ENCODE measurements around the gene FGD2.

FGD2 gene, protein sequence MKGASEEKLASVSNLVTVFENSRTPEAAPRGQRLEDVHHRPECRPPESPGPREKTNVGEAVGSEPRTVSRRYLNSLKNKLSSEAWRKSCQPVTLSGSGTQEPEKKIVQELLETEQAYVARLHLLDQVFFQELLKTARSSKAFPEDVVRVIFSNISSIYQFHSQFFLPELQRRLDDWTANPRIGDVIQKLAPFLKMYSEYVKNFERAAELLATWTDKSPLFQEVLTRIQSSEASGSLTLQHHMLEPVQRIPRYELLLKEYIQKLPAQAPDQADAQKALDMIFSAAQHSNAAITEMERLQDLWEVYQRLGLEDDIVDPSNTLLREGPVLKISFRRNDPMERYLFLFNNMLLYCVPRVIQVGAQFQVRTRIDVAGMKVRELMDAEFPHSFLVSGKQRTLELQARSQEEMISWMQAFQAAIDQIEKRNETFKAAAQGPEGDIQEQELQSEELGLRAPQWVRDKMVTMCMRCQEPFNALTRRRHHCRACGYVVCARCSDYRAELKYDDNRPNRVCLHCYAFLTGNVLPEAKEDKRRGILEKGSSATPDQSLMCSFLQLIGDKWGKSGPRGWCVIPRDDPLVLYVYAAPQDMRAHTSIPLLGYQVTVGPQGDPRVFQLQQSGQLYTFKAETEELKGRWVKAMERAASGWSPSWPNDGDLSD

DNA sequence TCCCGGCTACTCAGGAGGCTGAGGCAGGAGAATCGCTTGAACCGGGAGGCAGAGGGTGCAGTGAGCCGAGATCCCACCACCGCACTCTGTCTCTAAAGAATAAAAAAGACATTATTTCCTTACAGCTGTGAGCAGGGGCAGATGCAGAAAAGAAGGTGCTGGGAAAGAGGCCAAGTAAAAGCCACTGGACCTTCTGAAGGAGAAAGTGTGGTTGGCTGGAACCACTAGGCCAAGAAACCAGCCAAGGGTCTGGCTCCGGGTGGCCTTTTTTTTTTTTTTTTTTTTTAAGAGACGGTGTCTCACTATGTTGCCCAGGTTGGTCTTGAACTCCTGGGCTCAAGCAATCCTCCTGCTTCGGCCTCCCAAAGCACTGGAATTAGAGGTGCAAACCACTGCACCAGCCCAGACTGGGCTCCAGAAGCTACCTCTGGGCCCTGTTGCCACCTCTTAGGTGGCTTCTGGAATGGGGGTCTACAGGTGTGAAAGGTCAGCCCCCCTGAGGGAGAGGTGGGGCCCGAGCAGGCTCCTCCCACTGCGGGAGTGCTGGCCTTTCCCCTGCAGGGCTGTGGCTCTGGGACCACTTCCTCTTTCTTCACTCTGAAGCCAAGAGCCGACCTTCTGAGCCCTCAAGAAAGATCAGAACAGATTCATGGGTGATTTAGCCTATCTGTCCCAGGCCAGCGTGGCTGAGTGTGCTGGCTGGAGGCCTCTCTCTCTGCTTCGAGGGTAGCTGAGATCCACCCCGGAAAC, at the start of gene FGD2:
Gene FGD2, plus strand, starts transcription at position 595 of the 750 bp plus-strand sequence. CDS start 163 bp downstream, outside the sequence.
- DNase-seq, result peak; percentile 29 to 74

DNA sequence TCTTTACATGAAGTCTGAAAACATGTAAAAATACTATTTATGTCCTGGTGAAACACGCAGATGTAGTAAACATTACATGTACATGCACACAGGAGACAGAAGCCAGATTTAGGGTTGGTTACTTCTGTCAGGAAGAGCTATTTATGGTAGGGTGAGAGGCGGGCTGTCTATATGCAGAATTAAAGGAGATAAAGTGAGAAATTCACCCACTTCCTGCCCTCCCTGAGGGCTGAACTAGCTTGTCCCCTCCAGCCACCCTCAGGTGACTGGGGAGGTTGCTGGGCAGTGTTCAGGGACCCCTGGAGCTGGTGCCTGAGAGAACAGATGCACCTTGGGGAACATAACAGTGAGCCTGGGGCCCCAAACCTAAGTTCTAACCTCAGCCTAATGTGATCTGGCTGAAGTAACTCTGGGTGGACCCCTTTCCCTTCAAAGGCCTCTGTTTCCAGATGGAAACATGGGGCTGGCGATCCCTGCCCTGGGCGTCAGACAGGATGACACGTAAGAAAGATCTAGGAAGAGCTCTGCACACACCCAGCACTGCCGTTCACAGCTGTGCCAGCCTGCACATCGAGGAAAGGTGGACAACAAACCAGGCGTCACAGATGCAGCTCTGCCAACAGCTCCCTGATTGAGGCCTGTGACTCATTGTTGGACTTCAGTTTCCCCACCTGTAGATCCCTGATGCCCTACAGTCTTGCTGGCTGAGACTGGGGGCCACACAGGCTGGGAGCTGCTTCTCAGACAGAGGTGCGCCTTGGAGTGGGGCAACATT, 49.6 kb upstream of the FGD2 start:
- no peak for DNase-seq

DNA sequence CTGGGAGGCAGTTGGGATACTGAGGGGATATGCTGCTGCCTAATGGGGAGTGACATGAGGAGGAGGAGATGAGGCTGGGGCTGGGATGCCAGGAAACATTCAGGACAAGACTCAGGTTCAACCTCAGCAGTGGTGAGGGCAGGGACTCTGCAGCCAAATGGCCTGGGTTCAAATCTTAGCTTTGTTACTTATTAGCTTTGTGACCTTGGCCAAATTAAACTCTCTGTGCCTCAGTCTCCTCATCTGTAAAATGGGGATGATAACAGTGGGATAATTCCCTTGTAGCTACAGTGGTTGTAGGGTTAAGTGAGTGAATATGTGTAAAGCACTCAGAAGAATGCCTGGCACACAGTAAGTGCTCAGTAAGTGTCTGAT, 49.0 kb upstream of the FGD2 start:
- DNase-seq, result no peak

DNA sequence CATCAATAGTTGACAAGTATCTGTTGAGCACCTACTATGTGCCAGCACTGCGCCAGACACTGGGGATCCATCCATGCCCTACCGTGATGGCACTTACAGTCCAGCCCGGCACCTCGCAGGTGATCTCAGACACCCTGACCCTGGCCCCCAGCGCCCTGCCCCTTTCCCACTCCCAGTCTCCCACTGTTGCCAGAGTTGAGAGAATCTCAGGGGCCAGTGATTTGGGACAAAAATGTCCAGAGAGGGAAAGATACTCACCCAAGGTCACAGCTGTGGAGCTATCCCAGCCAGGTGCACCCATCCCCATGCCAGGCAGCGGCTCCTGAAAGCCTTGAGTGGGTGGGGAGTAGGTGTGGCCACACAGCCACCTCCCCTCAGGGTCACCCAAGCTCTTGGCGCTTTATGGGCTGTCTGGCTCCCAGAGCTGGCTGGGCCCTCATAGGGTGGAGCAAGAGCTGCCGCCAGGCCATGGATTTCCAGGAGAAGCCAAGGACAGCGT, 47.6 kb upstream of the FGD2 start:
- no peak for DNase-seq

DNA sequence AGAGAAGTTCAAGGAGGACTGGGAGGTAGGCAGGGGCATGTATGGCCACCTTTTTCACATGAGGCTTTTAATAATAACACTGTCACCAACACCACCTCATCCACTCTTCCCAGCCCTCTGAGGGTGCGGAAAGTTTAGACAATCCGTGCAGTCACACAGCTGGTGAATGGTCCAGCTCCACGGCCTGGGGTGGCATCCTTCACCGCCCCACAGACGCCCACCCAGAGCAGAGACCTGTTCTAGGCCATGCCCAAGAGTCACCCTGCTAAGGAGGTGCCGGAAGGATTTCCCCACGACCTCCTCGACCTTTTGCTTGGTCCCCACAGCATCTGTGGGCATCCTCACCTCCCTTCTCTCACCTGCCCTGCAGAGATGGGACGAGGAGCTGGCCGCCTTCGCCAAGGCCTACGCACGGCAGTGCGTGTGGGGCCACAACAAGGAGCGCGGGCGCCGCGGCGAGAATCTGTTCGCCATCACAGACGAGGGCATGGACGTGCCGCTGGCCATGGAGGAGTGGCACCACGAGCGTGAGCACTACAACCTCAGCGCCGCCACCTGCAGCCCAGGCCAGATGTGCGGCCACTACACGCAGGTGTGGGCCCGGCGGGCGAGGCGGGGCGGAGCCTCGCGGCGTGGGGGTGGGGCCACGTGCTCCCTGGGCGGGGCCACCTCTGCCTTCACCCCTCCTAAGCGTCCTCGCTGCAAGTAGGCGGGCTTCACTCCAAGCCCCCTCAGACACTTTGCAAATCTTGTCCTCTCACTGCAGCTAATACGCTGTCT, 46.5 kb upstream of the FGD2 start:
- DNase-seq, result no peak

DNA sequence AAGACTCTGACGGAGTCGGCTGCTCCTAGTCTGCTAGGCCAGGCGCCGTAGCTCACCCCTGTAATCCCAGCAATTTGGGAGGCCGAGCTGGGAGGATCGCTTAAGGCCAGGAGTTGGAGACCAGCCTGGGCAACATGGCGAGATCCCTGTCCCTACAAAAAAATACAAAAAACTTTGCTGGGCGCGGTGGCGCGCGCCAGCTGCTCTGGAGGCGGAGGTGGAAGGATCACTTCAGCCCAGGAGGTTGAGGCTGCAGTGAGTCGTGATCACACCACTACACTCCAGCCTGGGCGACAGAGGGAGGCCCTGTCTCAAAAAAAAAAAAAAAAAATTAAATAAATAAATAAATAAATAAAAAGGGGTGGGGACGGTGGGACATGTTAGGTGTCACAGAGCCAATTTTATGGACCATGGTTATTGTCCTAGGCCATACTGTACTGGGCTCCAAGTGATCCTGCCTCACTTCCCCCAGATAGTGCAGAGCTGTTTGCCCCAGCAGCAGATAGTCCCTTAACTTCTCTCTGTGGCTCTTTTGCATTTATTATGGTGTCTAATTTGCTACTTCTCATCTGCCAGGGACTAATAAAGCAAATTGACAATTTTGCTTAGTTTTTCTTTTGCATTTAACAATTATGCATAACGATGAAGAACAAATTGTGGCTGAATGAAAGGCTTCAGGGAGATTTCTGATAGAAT, 45.8 kb upstream of the FGD2 start:
- no peak for DNase-seq

DNA sequence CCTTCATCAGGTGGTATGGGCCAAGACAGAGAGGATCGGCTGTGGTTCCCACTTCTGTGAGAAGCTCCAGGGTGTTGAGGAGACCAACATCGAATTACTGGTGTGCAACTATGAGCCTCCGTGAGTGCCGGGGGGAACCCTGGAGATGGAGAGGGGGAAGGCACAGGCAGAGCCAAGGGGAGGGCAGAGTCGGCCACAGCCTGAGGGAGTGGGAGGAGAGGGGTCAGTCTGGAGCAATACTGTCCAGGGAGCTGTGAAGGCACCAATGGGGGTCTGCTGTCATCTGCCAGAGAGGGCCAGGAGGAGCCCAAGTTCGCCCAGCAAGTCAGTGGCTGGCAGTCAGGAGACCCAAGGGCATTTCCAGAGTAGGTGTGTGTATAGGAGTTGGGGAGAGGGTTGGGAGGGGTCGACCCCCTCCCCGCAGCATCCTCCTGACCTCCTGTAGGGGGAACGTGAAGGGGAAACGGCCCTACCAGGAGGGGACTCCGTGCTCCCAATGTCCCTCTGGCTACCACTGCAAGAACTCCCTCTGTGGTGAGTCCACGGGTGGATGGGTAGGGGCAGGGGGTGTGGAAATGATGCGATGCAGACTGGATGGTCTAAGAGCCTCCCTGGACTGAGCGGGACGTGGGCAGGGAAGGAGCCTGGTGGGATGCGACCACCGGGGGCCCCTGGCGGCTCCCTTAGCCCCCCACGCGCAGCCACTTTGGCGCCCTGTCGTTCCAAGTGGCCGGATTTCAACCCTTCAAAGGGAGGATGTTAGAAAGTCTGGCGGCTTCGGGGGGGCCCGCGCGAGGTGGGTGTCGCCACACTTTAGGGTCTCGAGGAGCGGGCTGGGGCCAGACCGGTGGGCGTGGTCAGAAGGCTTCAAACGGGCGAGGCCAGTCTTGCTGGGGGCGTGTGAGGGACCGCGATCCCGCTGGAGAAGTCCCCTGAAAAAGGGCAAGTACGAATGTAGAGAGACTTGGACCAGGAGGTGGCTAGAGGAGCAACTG, 43.7 kb upstream of the FGD2 start:
- DNase-seq, result no peak

DNA sequence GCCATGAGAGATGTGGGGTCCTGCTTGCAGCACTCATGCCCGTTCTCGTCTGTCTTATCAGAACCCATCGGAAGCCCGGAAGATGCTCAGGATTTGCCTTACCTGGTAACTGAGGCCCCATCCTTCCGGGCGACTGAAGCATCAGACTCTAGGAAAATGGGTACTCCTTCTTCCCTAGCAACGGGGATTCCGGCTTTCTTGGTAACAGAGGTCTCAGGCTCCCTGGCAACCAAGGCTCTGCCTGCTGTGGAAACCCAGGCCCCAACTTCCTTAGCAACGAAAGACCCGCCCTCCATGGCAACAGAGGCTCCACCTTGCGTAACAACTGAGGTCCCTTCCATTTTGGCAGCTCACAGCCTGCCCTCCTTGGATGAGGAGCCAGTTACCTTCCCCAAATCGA, 42.6 kb upstream of the FGD2 start:
- DNase-seq, result peak; percentile 89 to 91

DNA sequence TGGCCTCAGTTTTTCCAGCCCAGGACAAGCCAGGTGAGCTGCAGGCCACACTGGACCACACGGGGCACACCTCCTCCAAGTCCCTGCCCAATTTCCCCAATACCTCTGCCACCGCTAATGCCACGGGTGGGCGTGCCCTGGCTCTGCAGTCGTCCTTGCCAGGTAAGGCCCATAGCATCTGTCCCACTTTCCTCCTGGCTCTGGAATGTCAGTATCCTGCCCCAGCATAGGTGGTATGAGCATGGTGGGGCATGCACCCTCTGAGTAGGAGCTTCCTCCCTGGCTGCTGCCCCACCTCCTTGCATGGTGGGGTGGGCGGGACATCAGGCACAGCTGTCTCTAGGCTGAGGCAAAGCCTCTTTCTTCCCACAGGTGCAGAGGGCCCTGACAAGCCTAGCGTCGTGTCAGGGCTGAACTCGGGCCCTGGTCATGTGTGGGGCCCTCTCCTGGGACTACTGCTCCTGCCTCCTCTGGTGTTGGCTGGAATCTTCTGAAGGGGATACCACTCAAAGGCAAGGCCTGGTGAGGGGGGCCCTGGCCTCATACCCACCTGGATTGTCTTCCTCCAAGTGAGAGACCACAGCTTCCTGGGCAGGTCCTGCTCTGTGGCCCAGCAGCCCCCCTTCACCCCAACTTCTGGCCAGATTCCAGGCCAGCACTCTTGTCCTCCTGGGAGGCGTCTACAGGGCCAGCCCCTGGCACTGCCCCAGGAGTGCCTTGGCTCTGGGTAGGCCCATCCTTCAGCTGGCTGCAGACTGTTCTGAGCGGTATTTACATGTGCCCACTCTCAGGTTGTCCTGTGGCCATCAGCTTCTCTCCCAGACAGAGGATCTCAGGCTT, 41.8 kb upstream of the FGD2 start:
- DNase-seq, result peak; percentile 35 to 67

DNA sequence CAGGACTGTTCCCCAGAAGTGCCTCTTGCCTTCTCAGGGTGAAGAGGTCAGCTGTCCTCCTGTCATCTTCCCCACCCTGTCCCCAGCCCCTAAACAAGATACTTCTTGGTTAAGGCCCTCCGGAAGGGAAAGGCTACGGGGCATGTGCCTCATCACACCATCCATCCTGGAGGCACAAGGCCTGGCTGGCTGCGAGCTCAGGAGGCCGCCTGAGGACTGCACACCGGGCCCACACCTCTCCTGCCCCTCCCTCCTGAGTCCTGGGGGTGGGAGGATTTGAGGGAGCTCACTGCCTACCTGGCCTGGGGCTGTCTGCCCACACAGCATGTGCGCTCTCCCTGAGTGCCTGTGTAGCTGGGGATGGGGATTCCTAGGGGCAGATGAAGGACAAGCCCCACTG, 41.1 kb upstream of the FGD2 start:
- no peak for DNase-seq

DNA sequence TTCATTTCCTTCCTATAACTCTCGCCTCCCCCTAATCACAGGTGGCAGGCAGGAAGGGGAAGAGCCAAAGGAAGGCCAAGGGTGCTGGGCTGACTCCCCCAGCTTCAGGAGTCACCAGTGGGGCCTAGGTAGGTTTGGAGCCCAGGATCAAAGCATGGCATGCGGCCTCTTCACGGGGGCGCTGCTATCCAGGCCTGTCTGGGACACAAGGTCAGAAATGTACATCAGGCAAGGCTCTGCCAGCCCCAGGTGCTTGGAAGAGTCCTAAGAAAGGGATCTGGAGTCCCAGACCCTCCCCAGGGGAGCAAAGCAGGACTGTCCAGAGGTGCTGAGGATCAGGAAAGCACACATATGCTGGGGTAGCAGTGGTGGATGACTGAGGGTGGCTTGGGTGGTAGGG, 40.5 kb upstream of the FGD2 start:
- no peak for DNase-seq

DNA sequence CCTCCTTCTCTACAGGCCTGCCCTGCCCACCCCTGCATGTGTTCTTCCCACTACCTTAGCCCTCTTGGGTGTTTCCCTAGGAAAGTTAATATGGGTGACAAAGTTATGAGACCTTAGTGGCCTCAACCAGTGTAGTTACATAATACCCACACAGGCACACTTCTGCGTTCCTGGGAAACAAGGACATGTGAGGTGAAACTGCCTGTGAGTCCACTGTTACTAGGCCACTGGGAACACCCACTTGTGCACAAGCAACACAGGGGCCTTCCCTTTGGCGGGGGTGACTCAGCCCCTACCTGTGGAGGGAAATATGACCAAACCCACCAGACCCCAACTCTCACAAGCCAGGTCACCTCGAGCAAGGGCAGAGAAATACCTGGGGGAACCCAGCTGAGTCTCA, 38.2 kb upstream of the FGD2 start:
- DNase-seq, result no peak

DNA sequence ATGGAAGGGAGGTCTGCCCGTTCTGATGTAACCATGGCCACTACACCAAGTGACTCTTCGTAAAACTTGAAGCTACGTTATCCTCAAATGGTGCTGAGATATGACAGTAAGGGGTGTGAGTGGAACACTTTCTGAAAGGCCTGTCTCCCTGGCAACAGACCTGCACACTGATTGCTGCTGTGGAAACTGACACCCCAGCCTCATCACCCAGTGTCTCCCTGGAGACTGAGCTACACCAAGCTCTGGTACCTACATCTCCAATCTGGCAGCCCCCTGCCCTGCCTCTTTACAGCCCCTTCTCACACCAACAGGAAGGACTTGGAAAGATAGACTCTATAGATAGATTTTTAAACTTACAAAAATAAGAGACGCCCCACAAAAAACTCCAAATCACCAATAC, 37.7 kb upstream of the FGD2 start:
- DNase-seq, result no peak

DNA sequence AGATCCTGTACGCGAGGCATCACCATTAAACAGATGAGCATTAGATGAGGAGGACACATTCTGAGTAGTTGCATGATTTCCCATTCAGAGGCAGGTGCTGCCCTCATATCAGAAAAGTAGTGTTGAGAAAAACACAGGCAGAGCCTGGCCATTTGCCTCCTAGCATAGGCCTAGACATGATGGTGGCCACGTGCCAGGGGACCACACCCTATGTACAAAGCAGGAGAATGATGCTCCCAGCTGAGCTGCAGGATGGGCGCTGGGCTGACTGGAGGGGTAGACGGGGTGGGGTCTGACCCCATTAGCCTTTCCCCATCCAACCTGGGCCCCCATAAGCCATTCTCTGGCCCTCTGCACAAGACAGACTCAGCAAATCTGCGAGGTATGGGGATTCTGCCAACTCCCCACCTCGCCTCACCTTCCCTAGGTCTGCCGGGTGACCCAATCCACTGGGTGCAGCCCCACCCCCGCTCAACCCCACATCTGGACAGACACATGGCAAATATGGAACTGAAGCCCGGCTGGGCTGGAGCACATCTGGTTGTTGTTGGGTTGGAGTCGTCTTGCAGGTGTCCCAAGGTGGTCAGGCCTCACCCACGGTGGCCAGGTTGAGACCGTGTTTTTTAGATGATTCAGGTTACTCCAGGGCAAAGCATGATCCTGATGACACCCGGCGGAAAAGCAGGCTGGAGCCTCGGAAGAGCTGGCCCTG, 37.0 kb upstream of the FGD2 start:
- DNase-seq, result no peak

DNA sequence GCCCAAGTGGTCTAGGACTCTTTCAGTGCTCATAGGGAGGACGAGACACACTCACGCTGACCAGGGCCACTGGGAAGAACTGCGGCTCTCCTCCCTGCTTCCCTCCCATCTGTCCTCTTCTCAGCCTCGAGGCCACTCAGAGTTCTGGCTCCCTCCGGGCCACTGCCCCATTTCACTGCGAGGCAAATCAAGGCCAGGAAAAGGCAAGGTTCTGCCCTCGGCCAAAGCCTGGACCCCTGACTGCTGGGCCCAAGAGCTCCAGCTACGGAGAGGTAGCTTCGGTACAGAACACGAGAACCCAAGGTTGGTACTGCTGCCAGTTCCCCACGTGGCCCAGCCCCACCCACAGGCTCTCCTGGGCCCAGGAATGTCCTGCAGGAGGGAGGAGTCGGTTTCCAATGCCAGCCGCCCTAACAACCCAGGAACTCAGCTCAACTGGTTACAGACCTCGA, 36.2 kb upstream of the FGD2 start:
- DNase-seq, result no peak

DNA sequence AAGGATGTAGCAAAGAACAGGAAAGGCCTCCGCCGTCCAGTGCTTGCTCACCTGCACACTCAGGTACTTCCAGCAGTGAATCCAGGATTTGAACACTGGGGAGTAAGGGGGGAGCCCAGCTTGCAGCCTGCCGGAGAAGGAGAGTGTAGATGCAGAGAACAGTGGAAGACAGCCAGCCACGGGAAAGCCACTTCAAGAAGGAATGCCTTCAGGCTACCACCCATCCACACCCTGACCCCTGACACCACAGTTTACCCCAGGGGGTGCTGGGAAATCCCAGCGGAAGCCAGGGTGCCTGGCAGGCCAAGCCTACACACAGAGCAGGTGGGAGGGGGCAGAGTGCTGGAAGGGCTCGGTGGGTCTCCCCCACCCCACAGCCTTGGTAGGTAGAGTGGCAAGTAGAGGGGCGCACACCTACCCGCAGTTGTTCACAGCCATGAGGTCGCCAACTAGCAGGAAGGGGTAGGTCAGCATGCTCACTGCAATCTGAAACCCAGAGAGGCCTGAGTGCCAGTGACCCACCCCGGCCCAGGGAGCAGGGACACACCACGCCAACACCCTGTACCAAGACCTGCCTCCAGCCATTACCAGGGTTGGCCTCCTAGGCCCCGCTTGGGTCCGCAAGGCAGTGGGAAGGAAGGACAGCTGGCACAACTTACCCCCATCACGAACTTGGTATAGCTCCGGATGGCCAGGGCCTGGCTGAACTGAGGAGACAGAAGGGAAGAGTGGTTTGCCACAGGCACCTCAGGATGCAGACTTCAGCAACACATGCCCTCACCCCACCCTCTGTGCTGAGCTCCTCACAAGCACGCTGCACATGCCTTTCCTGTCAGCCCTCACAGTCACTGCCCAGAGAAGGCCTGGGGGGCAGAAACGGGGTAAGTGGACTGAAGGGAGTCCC, 35.2 kb upstream of the FGD2 start:
- no peak for DNase-seq
